Panc1 (cell line): ENCODE data around the gene SLC30A4. TPM values are rescaled to one million over a fixed set of nuclear protein-coding genes. Genes with fewer than 3 reads are reported as not detected.
A peak's percentile ranks its signal among the peaks of the same experiment; 100 is the strongest.

Source experiments
- ATAC-seq: fragments of 200-7000 bp; cut with Tn5 transposase; 2 replicates; pipeline ENCODE4 v1.9.1; 2020; ENCODE audit warnings: mild to moderate bottlenecking, moderate library complexity
- Bru-seq: library from RNA; stranded (reverse); fragments of 400-500 nt; gene quantifications from one replicate; lab custom pipeline; 2021; lab: Mats Ljungman, UMichigan
- BruChase-seq, 2 experiments: library from RNA; stranded (reverse); fragments of 400-500 nt; gene quantifications; one replicate each; lab custom pipeline; 2021; lab: Mats Ljungman, UMichigan
- BruUV-seq: library from RNA; stranded (reverse); fragments of 400-500 nt; replicated peaks from 2 replicates; lab custom pipeline; 2021; lab: Mats Ljungman, UMichigan
- CTCF ChIA-PET: fragments of 300-600 bp; sonication (Branson Sonifier 250); formaldehyde crosslinking; loops from one replicate; lab custom pipeline; 2022; ENCODE audit warnings: antibody characterized with exemption; lab: Charles Lee
- POLR2A ChIA-PET: fragments of 300-600 bp; sonication (Branson Sonifier 250); formaldehyde crosslinking; loops from one replicate; lab custom pipeline; 2022; ENCODE audit warnings: antibody characterized with exemption; lab: Charles Lee
- DNase-seq: peaks from one replicate; pipeline ENCODE4 v3.0.0-alpha.2; 2010; ENCODE audit warnings: low read depth, low spot score
- H3K27ac ChIP-seq: 2 replicates; pipeline ENCODE4 v1.5.1; 2011; ENCODE audit warnings: mild to moderate bottlenecking, low read length, inconsistent platforms
- H3K27me3 ChIP-seq: fragments of 200-500 bp; sonication (Bioruptor generic); 2 replicates; pipeline ENCODE4 v1.6.0; 2014; ENCODE audit warnings: low read length, inconsistent platforms; ENCODE audit not compliant: control insufficient read depth, insufficient read depth
- H3K36me3 ChIP-seq: fragments of 200-500 bp; sonication (Bioruptor generic); 2 replicates; pipeline ENCODE4 v1.5.1; 2014; ENCODE audit warnings: inconsistent platforms, mild to moderate bottlenecking, low read length, moderate library complexity; ENCODE audit not compliant: control insufficient read depth, insufficient read depth
- H3K4me1 ChIP-seq: 2 replicates; pipeline ENCODE4 v1.5.1; 2011; ENCODE audit warnings: inconsistent platforms, mild to moderate bottlenecking, low read length, moderate library complexity; ENCODE audit not compliant: control insufficient read depth, insufficient read depth
- H3K4me3 ChIP-seq, 2 experiments: 2 replicates each; pipeline ENCODE4 v1.5.1; 2011 to 2012; ENCODE audit warnings: low read depth in 2 of 2, low read length in 2 of 2, mild to moderate bottlenecking in 2 of 2, inconsistent platforms in 1 of 2, moderate library complexity in 1 of 2
- H3K9me3 ChIP-seq: fragments of 200-500 bp; sonication (Bioruptor generic); 2 replicates; pipeline ENCODE4 v1.5.1; 2014; ENCODE audit warnings: low read depth, mild to moderate bottlenecking, inconsistent platforms, low read length, moderate library complexity; ENCODE audit not compliant: control insufficient read depth, insufficient read depth
- CTCF ChIP-seq: fragments of 450-650 bp; IDR thresholded peaks from 2 replicates; pipeline ENCODE4 v1.5.1; 2017; ENCODE audit warnings: mild to moderate bottlenecking
- POLR2AphosphoS5 ChIP-seq: IDR thresholded peaks from 2 replicates; pipeline ENCODE4 v1.6.1; 2012; ENCODE audit warnings: mild to moderate bottlenecking, low read depth, low read length, moderate library complexity
- REST ChIP-seq, 2 experiments: IDR thresholded peaks; 2 replicates each; pipeline ENCODE4 v1.6.1; 2011 to 2012; ENCODE audit warnings: low read depth in 2 of 2, control low read depth in 1 of 2, low read length in 1 of 2, mild to moderate bottlenecking in 1 of 2, moderate library complexity in 1 of 2; ENCODE audit not compliant: insufficient read depth in 1 of 2
- SIN3A ChIP-seq: IDR thresholded peaks from 2 replicates; pipeline ENCODE4 v1.6.1; 2012; ENCODE audit warnings: low read depth, mild to moderate bottlenecking, low read length, moderate library complexity, borderline replicate concordance; ENCODE audit not compliant: insufficient read depth
- TCF7L2 ChIP-seq: IDR thresholded peaks from 2 replicates; pipeline ENCODE4 v1.6.1; 2011; ENCODE audit warnings: mild to moderate bottlenecking, low read depth, low read length, inconsistent platforms
- in situ Hi-C: cut with HindIII; loops from 2 replicates; pipeline ENCODE4 v1.10.0; 2016; ENCODE audit warnings: low sequenced_read_pairs, low pct_unique_long_range_greater_than_20kb
- intact Hi-C: fragments of 100-400 bp; cut with micrococcal nuclease; formaldehyde crosslinking; loops from one replicate; pipeline ENCODE4 v1.10.0; 2022; ENCODE audit not compliant: unreplicated experiment
- long read RNA-seq: library from polyadenylated mRNA; unstranded; transcript quantifications from one replicate; pipeline ENCODE4 v2.0.0, GENCODE V29; 2021; ENCODE audit not compliant: unreplicated experiment
- polyA plus RNA-seq: library from polyadenylated mRNA; unstranded; fragments of >200 nt; gene quantifications from one replicate; pipeline ENCODE4 v1.2.1, GENCODE V29; 2012; ENCODE audit warnings: missing spikeins; ENCODE audit not compliant: insufficient read length
- total RNA-seq: library from RNA; stranded (reverse); gene quantifications from one replicate; pipeline ENCODE4 v1.2.1, GENCODE V29; 2021; ENCODE audit not compliant: unreplicated experiment

The SLC30A4 gene, protein sequence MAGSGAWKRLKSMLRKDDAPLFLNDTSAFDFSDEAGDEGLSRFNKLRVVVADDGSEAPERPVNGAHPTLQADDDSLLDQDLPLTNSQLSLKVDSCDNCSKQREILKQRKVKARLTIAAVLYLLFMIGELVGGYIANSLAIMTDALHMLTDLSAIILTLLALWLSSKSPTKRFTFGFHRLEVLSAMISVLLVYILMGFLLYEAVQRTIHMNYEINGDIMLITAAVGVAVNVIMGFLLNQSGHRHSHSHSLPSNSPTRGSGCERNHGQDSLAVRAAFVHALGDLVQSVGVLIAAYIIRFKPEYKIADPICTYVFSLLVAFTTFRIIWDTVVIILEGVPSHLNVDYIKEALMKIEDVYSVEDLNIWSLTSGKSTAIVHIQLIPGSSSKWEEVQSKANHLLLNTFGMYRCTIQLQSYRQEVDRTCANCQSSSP
- total RNA-seq: 9.3 TPM
- 3.4 TPM for polyA plus RNA-seq
- Bru-seq, nascent RNA: percentile 53 among the genes with signal in this experiment
- percentile 70 among the genes with signal in this experiment for BruChase-seq, experiment 1, labeled RNA remaining after a 2-hour chase
- percentile 80 among the genes with signal in this experiment for BruChase-seq, experiment 2, labeled RNA remaining after a 6-hour chase
- long read RNA-seq, full-length matches to known transcripts: 10 of 38 reads
- long read RNA-seq, partial matches to known transcripts: 12 of 38 reads
- long read RNA-seq, other reads (novel, unspliced or antisense): 16 of 38 reads

GRCh38 chr15:45522328-45523165 is at the start of gene SLC30A4:
TSS of gene SLC30A4 (minus strand) at chr15:45522755. CDS start at chr15:45522354, 401 bp downstream.
- CTCF ChIA-PET: no interaction called here
- peak within 1 kb of the TSS; percentile 72 to 80 for H3K4me3 ChIP-seq
- intact Hi-C loops: loop anchor here (10.0 kb wide), 1 partner anchor 92 kb away; no protein-coding TSS in a partner anchor

GRCh38 chr15:45555934-45556608 is 33.5 kb upstream of the SLC30A4 start:
- ChIA-PET POLR2A (no interaction called here), CTCF (no interaction called here)
- no peaks in the 10 kb centered on the region for H3K9me3 ChIP-seq
- H3K4me3 ChIP-seq: no peak overlapping the region
- DNase-seq (no peak), ATAC-seq (no peak)
- in situ Hi-C loops: no loop called here
- no peaks in the 10 kb centered on the region for H3K4me1 ChIP-seq
- H3K27me3 ChIP-seq: 0 out of 2 replicates have a peak, but pooled peaks cover 4% of the 10 kb centered on the region
- no TSS peak for BruUV-seq
- no peaks in the 10 kb centered on the region for H3K36me3 ChIP-seq
- no peak for TF ChIP-seq TCF7L2
- no peak for TF ChIP-seq SIN3A
- no peak for TF ChIP-seq CTCF
- TF ChIP-seq REST (IDR thresholded peaks at IDR 0.05; ENCODE audit: insufficient read depth in 1 of 2, low read depth in 2 of 2, low read length in 1 of 2): no peak
- TF ChIP-seq POLR2AphosphoS5: no peak
- intact Hi-C loops: no loop called here
- no peak overlapping the region for H3K27ac ChIP-seq

More at GRCh38 chr15:45522328-45523165, at the start of gene SLC30A4:
- in situ Hi-C loops: no loop called here
- H3K4me1 ChIP-seq: peaks cover 15% of the 10 kb centered on the region
- DNase-seq: peak; percentile 17
- peak within 1 kb of the TSS; percentile 89 for H3K27ac ChIP-seq
- BruUV-seq: no TSS peak
- no peaks in the 10 kb centered on the region for H3K27me3 ChIP-seq
- POLR2A ChIA-PET: no interaction called here
- H3K36me3 ChIP-seq: no peaks in the 10 kb centered on the region
- no peaks in the 10 kb centered on the region for H3K9me3 ChIP-seq
- peak; percentile 98 for ATAC-seq
- TF ChIP-seq TCF7L2 (no peak), CTCF (peak; percentile 80), SIN3A (peak; percentile 62; the same call in 1 of the 2 replicates)
